Panc1 (cell line): ENCODE data around the gene RILPL1.
"Not testable (repeated sequence)": the region's sequence is repeated elsewhere in the genome, so short reads cannot be mapped to it uniquely, and the experiment has no call there.

ENCODE experiments used
- CTCF ChIP-seq: fragments of 450-650 bp; IDR thresholded peaks from 2 replicates; pipeline ENCODE4 v1.5.1; 2017; ENCODE audit warnings: mild to moderate bottlenecking
- SIN3A ChIP-seq: IDR thresholded peaks from 2 replicates; pipeline ENCODE4 v1.6.1; 2012; ENCODE audit warnings: low read depth, mild to moderate bottlenecking, low read length, moderate library complexity, borderline replicate concordance; ENCODE audit not compliant: insufficient read depth

GRCh38 chr12:123578829-123579228, 45.3 kb upstream of the RILPL1 start:
- TF ChIP-seq CTCF, SIN3A: not testable (repeated sequence)
